ENCODE measurements around the gene N4BP3. TPM values are rescaled to one million over a fixed set of nuclear protein-coding genes. Genes with fewer than 3 reads are reported as not detected.

N4BP3 gene
- total RNA-seq, 4 donors from 2014 or later: 7.6 to 14.0 (median 11.7) TPM

- no peaks in the 10 kb centered on the region for H3K36me3 ChIP-seq
- H3K27me3 ChIP-seq: peaks cover 60% of the 10 kb centered on the region
- no peak overlapping the region for H3K4me3 ChIP-seq
- WGBS: 79% methylated on average over 14 of the region's 18 CpGs
- no peak overlapping the region for H3K27ac ChIP-seq
- TF ChIP-seq POLR2A (IDR thresholded peaks at IDR 0.05) (no peak), EP300 (IDR thresholded peaks at IDR 0.05) (no peak), CTCF (IDR thresholded peaks at IDR 0.05) (no peak), POLR2AphosphoS5 (IDR thresholded peaks at IDR 0.05) (no peak)
- DNase-seq (ENCODE audit: low spot score in 2 of 2): no peak
- H3K4me1 ChIP-seq: peaks cover 46% of the 10 kb centered on the region
- H3K9me3 ChIP-seq: no peaks in the 10 kb centered on the region
Observed at GRCh38 chr5:178117923-178118701, 4.8 kb downstream of the N4BP3 start.

GRCh38 chr5:178119915-178120606, 6.7 kb downstream of the N4BP3 start:
- Histone ChIP-seq H3K27me3 (peaks cover 40% of the 10 kb centered on the region), H3K4me1 (peaks cover 48% of the 10 kb centered on the region), H3K27ac (no peak overlapping the region), H3K36me3 (no peaks in the 10 kb centered on the region), H3K9me3 (no peaks in the 10 kb centered on the region), H3K4me3 (no peak overlapping the region)
- DNase-seq (ENCODE audit: low spot score in 2 of 2): no peak
- WGBS: 89% methylated on average over 16 of the region's 27 CpGs
- TF ChIP-seq EP300 (IDR thresholded peaks at IDR 0.05): no peak
- no peak for TF ChIP-seq POLR2AphosphoS5 (IDR thresholded peaks at IDR 0.05)
- TF ChIP-seq POLR2A (IDR thresholded peaks at IDR 0.05): no peak
- TF ChIP-seq CTCF (IDR thresholded peaks at IDR 0.05): no peak

- no peak overlapping the region for H3K4me3 ChIP-seq
- peak overlapping the region; percentile 27 for H3K27ac ChIP-seq
- H3K27me3 ChIP-seq: peaks cover 33% of the 10 kb centered on the region
- TF ChIP-seq POLR2A (IDR thresholded peaks at IDR 0.05): no peak
- peak in 1 of 2 donors; percentile 49 for TF ChIP-seq CTCF (IDR thresholded peaks at IDR 0.05)
- TF ChIP-seq POLR2AphosphoS5 (IDR thresholded peaks at IDR 0.05): no peak
- H3K36me3 ChIP-seq: no peaks in the 10 kb centered on the region
- DNase-seq (ENCODE audit: low spot score in 2 of 2): peak in 1 of 2 donors; percentile 78
- 34% methylated on average over 8 of the region's 29 CpGs for WGBS
- H3K4me1 ChIP-seq: peaks cover 53% of the 10 kb centered on the region
- H3K9me3 ChIP-seq: no peaks in the 10 kb centered on the region
Observed at GRCh38 chr5:178120607-178121357, 7.5 kb downstream of the N4BP3 start.

- 53% methylated on average over 6 of the region's 38 CpGs for WGBS
- DNase-seq (ENCODE audit: low spot score in 2 of 2): no peak
- Histone ChIP-seq H3K27me3 (peaks cover 27% of the 10 kb centered on the region), H3K9me3 (no peaks in the 10 kb centered on the region), H3K4me1 (peaks cover 46% of the 10 kb centered on the region), H3K27ac (peak overlapping the region; percentile 74), H3K36me3 (no peaks in the 10 kb centered on the region), H3K4me3 (no peak overlapping the region)
- no peak for TF ChIP-seq POLR2AphosphoS5 (IDR thresholded peaks at IDR 0.05)
- TF ChIP-seq EP300 (IDR thresholded peaks at IDR 0.05): no peak
- no peak for TF ChIP-seq POLR2A (IDR thresholded peaks at IDR 0.05)
- no peak for TF ChIP-seq CTCF (IDR thresholded peaks at IDR 0.05)
Observed at GRCh38 chr5:178121391-178122276, 8.3 kb downstream of the N4BP3 start.

Measured in suprapubic skin (tissue), 4 donors.